NB4 (cell line): ENCODE measurements around the gene ARL6IP5.

ENCODE experiments used
- DNase-seq: peaks from one replicate; pipeline ENCODE4 v3.0.0; 2010; ENCODE audit warnings: low read depth
- H3K4me3 ChIP-seq: one replicate; pipeline ENCODE4 v1.5.1; 2011; ENCODE audit warnings: mild to moderate bottlenecking, low read depth, low read length, moderate library complexity
- CTCF ChIP-seq: IDR thresholded peaks from one replicate; pipeline ENCODE4 v1.5.1; 2012; ENCODE audit warnings: low read depth, low read length
- MAX ChIP-seq: IDR thresholded peaks from 2 replicates; pipeline ENCODE4 v1.6.1; 2011; ENCODE audit warnings: low read depth, low read length
- MYC ChIP-seq: IDR thresholded peaks from 2 replicates; pipeline ENCODE4 v1.6.1; 2011; ENCODE audit warnings: low read depth, low read length
- POLR2A ChIP-seq: IDR thresholded peaks from 2 replicates; pipeline ENCODE4 v1.6.1; 2011; ENCODE audit warnings: mild to moderate bottlenecking; ENCODE audit not compliant: insufficient read length; ENCODE audit errors: extremely low read depth

Gene ARL6IP5

GRCh38 chr3:69082361-69082760 is 2.4 kb upstream of the ARL6IP5 start:
- no peak for DNase-seq
- TF ChIP-seq POLR2A, result no peak
- TF ChIP-seq CTCF, result no peak
- TF ChIP-seq MYC, result no peak
- no peak for TF ChIP-seq MAX
- no peak overlapping the region for H3K4me3 ChIP-seq

DNA sequence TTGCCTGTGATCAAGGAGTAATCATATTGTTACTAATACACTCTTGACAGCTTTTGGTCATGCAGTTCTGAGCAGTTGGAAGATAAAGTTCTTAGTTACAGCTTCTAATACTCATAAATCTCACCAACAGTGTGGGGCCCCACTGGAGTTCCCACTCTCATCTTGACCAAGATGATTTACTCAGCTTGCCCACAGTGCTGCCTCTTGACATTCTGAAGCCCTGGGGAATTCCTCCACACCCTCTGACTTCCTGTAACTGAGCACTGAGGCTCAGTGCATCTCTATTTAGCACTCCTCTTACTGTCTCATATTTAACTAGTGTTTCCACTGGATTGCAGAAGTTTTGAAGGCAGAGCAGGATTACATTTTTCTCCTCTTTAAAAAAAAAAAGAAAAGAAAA is 1.9 kb upstream of the ARL6IP5 start:
- H3K4me3 ChIP-seq, result no peak overlapping the region
- no peak for TF ChIP-seq MYC
- TF ChIP-seq POLR2A, result no peak
- DNase-seq, result peak; percentile 91

GRCh38 chr3:69085168-69085832 is 563 bp downstream of the ARL6IP5 start:
- TF ChIP-seq POLR2A (no peak), MYC (no peak), MAX (no peak), CTCF (no peak)
- peak; percentile 45 for DNase-seq
- peak overlapping the region; percentile 84 for H3K4me3 ChIP-seq

GRCh38 chr3:69085833-69086722 is 1.3 kb downstream of the ARL6IP5 start:
- H3K4me3 ChIP-seq, result peak overlapping the region; percentile 84
- TF ChIP-seq POLR2A (no peak), MAX (no peak), CTCF (no peak), MYC (no peak)
- DNase-seq, result peak; percentile 85

DNA sequence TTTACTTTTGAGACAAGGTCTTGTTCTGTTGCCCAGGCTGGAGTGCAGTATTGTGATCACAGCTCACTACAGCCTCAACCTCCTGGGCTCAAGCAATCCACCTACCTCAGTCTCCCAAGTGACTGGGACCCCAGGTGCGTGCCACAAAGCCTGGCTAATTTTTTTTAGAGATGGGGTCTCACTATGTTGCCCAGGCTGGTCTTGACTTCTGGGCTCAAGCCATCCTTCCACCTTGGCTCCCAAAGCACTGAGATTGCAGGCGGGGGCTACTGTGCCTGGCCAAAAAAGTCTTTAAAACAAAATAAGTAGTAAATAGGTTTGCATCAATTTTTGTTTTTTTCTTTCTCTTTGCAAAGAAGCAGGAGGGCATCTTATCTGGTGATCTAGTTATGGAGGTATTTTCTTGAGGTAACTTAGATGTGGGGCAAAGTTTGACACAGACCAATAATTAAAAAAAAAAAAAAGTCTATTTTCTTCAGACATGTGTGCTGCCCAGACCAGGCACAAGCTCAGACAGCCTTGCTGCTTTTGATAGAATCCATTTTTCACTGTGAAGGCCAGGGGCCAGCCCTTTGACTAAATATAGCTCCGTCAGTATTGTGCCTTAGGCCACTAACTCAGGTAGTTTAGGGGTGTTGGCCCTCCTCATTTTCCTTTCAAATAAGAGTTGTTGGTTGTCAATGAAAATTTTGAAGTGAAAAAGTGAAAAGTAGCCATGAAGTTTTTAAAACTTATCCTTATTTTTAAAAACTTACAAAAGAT is 2.5 kb downstream of the ARL6IP5 start:
- TF ChIP-seq MAX (no peak), MYC (no peak), POLR2A (no peak), CTCF (no peak)
- H3K4me3 ChIP-seq, result peak overlapping the region; percentile 19
- DNase-seq, result no peak

- peak overlapping the region; percentile 19 for H3K4me3 ChIP-seq
- DNase-seq, result no peak
- no peak for TF ChIP-seq POLR2A
- no peak for TF ChIP-seq MAX
- TF ChIP-seq MYC, result no peak
- TF ChIP-seq CTCF, result no peak
Measured at GRCh38 chr3:69088063-69088462, 3.3 kb downstream of the ARL6IP5 start.
